HPDE6-E6E7 (cell line): Measurements from ENCODE around the gene KDM4B.
"Not testable (repeated sequence)": the region's sequence is repeated elsewhere in the genome, so short reads cannot be mapped to it uniquely, and the experiment has no call there.

Experiments used
- DNase-seq: peaks from one replicate; pipeline ENCODE4 v3.0.0; 2011; ENCODE audit warnings: missing footprints; ENCODE audit errors: extremely low spot score

Gene KDM4B

DNA sequence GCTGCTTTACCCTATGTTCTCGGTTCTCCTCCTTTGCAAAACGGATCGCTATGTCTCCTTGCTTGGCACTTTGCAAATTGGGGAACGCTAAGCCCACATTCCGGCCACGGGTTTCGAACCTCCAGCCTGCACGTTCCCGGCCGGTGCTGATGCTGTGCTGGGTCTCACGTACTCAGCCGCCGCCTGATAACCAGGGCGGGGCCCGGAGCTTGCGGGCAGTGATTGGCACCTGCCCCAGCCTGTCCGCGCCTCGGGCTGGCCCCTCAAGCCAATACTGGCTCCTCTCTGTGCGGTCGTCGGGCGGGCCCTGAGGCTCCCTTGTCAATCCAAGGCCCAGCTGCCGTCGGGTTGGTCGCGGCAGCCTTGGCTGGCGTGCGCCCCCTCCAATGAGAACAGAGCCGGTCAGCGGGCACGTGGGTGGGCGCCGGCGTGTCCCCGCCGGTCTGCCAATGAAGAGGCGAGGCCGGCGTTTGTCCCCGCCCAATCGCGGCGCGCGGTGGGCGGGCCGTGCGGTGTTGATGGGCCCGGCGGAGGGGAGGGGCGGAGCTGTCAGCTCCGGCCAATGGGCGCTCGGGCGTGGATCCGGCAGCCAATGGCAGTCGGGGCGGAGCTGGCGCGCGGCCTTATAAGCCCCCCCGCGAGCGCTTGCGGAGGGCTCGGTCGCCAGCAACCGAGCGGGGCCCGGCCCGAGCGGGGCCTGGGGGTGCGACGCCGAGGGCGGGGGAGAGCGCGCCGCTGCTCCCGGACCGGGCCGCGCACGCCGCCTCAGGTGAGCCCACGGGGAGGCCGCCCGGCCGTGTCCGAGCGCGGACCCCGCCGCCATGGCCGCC is at the start of gene KDM4B:
KDM4B (plus strand) TSS at position 652 of the 830 bp plus-strand sequence. CDS start 63,778 bp downstream, outside the sequence.
- peak; percentile 99 for DNase-seq

DNA sequence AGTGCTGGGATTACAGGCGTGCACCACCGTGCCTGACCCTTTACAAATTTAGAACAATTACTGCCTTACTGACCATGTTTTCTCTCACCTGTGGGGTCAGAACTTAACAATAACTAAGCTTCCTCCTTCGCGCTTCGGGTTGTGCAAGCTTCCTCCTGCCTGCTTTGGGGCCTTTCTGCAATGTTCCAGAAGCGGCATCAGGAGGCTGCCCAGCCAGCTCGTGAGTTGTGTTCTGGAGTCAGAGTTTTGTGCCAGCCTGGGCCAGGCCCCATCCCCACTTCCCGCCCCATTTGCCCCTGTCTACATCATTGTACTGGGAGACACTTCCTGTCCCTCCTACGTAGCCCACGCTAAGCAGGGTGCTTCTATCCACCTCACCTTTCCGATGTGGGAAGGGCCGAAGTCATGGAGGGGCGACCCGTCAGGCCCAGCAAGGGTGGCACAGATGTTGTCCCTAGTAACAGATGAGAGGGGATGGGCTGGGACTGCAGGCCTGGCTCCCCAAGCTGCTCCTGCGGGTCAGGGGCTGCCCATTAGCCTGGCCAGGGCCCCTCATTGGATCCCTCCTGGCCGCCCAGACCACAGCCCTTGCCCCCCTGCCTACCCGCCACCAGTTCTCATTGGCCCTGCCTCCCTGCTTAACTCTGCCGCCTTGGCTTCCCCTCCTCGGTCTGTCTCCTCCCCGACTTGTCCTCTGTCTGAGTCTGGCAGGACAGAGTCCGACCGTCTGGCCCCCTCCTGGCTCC is 46.2 kb upstream of the KDM4B start:
- DNase-seq, result no peak

DNA sequence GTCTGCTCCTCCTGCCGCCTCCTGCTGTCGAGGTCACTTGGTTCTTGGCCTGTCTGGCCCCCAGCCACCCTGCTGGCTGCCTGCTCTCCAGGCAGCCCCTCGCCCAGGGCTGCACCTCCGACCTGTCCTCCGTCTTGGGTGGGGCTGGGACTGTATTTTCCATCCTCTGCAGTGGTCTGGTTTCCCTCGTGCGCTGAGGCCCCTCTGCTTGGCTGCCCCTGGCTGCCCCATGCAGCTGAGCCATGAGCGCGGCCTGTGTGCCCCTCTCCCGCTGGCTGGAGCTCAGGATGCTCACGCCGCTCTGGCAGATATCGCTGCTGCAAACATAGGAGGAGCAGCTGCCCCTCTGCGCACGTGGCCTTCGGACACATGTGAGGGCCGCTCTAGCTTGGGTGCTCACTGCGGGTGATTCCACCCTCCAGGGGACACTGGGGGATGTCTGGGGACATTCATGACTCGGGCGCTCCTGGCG is 45.6 kb upstream of the KDM4B start:
- no peak for DNase-seq

DNA sequence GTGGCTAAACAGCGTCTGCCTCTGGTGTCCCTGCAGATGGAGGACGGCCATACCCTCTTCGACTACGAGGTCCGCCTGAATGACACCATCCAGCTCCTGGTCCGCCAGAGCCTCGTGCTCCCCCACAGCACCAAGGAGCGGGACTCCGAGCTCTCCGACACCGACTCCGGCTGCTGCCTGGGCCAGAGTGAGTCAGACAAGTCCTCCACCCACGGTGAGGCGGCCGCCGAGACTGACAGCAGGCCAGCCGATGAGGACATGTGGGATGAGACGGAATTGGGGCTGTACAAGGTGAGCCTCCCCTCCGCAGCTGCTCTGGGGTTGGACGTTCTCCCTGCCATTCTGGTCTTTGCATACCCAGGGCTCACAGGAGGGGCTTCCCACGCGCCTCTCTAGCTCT is 39.7 kb upstream of the KDM4B start:
- no peak for DNase-seq

DNA sequence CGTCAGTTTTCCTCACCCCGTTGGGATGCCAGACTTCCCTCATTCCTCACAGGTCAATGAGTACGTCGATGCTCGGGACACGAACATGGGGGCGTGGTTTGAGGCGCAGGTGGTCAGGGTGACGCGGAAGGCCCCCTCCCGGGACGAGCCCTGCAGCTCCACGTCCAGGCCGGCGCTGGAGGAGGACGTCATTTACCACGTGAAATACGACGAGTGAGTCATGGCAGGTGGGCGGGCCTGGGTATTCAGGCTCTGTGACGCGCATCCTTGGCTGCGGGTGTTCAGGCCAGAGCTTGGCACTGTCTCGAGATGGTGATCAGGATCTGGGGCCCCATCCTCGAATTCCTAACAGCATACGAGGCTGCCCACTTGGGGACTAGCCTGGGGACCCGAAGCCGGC is 38.2 kb upstream of the KDM4B start:
- no peak for DNase-seq

- DNase-seq, result no peak
Observed at GRCh38 chr19:4932711-4933110, 36.2 kb upstream of the KDM4B start.

- DNase-seq, result no peak
Observed at GRCh38 chr19:4933528-4933927, 35.4 kb upstream of the KDM4B start.

- no peak for DNase-seq
Observed at GRCh38 chr19:4935444-4935843, 33.5 kb upstream of the KDM4B start.

DNA sequence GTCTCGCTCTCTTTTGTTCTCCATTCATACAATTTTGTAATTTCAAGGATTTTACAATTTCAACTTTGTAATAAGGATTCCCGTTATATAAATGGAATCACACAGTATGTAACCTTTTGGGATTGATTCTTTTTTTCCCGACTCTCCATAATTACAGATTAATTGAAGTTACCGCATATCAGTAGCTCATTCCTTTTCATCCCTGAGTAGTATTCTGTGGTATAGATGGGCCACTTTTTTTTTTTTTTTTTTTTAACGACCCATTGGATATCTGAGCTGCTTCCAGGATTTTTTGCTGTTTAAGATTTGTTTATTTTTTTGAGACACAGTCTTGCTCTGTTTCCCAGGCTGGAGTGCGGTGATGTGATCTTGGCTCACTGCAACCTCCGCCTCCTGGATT is 31.9 kb upstream of the KDM4B start:
- no peak for DNase-seq

DNA sequence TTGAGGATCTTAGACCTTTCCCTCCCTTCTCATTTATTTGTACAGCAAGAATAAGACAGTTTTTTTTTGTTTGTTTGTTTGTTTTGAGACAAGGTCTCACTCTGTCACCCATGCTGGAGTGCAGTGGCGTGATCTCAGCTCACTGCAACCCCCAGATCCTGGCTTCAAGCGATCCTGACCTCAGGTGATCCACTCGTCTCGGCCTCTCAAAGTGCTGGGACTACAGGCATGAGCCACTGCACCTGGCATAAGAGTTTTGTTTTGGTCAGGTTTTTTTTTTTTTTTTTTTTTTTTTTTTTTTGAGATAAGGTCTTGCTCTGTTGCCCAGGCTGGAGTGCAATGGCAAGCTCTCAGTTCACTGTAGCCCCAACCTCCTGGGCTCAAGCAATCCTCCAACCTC is 30.5 kb upstream of the KDM4B start:
- DNase-seq, result not testable (repeated sequence)

DNA sequence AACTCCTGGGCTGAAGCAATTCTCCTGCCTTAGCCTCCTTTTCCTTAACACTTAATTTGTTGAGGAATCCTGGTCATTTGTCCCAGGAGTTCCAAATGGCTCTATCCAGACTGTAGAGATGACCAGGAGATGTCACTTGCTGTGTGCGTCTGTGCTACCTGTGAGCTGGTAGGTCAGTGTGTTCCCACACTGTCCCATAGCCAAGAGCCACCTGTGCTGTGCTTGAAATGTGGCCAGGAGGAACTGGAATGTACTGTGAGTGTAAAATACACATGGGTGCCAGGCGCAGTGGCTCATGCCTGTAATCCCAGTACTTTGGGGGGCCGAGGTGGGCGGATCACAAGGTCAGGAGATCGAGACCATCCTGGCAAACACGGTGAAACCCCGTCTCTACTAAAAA is 29.4 kb upstream of the KDM4B start:
- DNase-seq, result no peak

DNA sequence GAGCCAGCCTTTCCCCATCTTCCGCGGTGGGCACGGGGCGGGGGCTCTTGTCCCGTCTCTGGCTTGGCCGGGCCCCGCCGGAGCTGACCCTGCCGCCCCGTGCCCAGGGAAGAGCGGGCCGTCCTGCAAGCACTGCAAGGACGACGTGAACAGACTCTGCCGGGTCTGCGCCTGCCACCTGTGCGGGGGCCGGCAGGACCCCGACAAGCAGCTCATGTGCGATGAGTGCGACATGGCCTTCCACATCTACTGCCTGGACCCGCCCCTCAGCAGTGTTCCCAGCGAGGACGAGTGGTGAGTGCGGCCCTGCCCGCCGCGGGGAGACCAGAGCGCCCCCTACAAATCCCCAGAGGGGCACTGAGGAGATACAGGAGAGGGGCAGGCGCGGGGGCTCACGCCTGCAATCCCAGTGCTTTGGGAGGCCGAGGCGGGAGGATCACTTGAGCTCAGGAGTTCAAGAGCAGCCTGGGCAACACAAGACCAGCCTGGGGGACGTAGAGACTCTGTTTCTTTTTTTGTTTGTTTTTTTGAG is 27.2 kb upstream of the KDM4B start:
- not testable (repeated sequence) for DNase-seq

DNA sequence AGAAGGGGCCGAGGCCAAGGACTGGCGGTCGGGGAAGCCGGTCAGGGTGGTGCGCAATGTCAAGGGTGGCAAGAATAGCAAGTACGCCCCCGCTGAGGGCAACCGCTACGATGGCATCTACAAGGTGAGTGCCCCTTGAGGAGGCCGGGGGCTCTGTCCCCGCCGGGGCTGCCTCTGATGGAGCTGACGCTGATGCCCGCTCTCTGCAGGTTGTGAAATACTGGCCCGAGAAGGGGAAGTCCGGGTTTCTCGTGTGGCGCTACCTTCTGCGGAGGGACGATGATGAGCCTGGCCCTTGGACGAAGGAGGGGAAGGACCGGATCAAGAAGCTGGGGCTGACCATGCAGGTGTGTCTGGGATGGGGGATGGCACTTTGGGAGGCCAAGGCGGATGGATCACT is 18.3 kb upstream of the KDM4B start:
- not testable (repeated sequence) for DNase-seq

- no peak for DNase-seq
Observed at GRCh38 chr19:4951656-4952055, 17.3 kb upstream of the KDM4B start.

- DNase-seq, result no peak
Observed at GRCh38 chr19:4952945-4953344, 16.0 kb upstream of the KDM4B start.

- not testable (repeated sequence) for DNase-seq
Observed at GRCh38 chr19:4954320-4955149, 14.4 kb upstream of the KDM4B start.

GRCh38 chr19:4955274-4955673 is 13.6 kb upstream of the KDM4B start:
- no peak for DNase-seq

DNA sequence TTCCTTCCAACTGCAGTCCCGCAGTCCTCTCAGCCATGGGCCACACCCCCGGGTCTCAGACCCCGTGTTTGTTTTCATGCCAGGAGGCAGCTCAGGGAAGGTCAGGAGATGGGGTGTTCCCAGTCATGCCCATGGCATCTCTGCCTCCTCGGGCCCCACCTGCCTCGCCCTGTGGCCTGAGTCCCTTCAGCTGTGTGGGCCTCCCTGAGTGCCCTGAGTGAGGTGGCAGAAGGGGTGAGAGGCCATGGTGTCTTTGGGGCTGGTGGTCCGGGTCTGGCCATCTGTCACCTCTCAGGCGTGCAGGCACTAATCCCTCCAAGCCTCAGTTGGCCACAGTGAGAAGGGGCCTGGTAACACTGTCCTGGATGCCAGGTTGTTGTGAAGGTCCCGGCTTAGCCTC is 10.9 kb upstream of the KDM4B start:
- DNase-seq, result no peak

GRCh38 chr19:4962085-4962619 is 6.8 kb upstream of the KDM4B start:
- no peak for DNase-seq

- DNase-seq, result no peak
Observed at GRCh38 chr19:4965061-4965460, 3.9 kb upstream of the KDM4B start.

DNA sequence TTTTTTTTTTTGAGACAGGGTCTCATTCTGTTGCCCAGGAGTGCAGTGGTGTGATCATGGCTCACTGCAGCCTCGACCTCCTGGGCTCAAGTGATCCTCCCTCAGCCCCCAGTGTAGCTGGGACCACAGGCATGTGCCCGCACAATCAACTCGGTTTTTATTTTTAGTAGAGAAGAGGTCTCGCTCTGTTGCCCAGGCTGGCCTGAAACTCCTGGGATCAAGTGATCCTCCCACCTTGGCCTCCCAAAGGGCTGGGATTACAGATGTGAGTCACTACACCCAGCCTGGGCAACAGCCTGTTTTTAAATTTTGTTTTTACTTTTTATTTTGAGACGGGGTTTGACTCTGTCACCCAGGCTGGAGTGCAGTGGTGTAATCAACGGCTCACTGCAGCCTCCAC is 2.3 kb upstream of the KDM4B start:
- no peak for DNase-seq
